ENCODE data around the gene EP400.

Gene EP400

GRCh38 chr12:132062481-132062880 lies 112.7 kb downstream of the EP400 start:
- TF ChIP-seq, protein P1, sequence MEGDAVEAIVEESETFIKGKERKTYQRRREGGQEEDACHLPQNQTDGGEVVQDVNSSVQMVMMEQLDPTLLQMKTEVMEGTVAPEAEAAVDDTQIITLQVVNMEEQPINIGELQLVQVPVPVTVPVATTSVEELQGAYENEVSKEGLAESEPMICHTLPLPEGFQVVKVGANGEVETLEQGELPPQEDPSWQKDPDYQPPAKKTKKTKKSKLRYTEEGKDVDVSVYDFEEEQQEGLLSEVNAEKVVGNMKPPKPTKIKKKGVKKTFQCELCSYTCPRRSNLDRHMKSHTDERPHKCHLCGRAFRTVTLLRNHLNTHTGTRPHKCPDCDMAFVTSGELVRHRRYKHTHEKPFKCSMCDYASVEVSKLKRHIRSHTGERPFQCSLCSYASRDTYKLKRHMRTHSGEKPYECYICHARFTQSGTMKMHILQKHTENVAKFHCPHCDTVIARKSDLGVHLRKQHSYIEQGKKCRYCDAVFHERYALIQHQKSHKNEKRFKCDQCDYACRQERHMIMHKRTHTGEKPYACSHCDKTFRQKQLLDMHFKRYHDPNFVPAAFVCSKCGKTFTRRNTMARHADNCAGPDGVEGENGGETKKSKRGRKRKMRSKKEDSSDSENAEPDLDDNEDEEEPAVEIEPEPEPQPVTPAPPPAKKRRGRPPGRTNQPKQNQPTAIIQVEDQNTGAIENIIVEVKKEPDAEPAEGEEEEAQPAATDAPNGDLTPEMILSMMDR (IDR thresholded peaks at IDR 0.05; ENCODE audit: unreplicated experiment in 3 of 3) = no peak
- H3K27ac Mint-ChIP-seq = no peak overlapping the region
- H3K4me3 Mint-ChIP-seq = no peak overlapping the region
- H3K36me3 Mint-ChIP-seq (ENCODE audit: low read depth) = peaks cover 57% of the 10 kb centered on the region
- H3K9me3 Mint-ChIP-seq = no peaks in the 10 kb centered on the region
- no peaks in the 10 kb centered on the region for H3K27me3 Mint-ChIP-seq (ENCODE audit: low read depth)
- no peaks in the 10 kb centered on the region for H3K4me1 Mint-ChIP-seq

DNA sequence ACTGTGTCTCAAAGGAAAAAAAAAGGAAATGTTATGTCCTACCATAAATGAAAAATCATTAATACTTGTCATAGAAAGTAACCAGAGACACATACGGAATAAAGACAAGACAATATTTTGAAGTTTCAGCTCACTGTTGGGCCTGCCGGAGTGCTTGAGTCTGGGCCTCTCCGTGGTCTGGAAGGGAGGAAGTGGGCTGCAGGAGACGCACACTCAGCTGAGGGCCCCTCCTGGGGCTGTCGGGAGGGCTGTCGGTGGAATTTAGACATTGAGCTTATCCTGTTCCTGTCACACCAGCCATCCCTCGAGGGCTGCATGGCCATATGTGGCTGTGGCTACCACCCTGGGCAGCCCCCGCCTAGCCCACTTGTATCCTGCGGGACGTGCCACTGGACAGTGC lies 113.7 kb downstream of the EP400 start:
- H3K4me1 Mint-ChIP-seq = no peaks in the 10 kb centered on the region
- H3K4me3 Mint-ChIP-seq = no peak overlapping the region
- TF ChIP-seq, protein P1 (IDR thresholded peaks at IDR 0.05; ENCODE audit: unreplicated experiment in 3 of 3) = no peak
- peaks cover 52% of the 10 kb centered on the region for H3K36me3 Mint-ChIP-seq (ENCODE audit: low read depth)
- H3K9me3 Mint-ChIP-seq = no peaks in the 10 kb centered on the region
- no peak overlapping the region for H3K27ac Mint-ChIP-seq
- H3K27me3 Mint-ChIP-seq (ENCODE audit: low read depth) = no peaks in the 10 kb centered on the region

DNA sequence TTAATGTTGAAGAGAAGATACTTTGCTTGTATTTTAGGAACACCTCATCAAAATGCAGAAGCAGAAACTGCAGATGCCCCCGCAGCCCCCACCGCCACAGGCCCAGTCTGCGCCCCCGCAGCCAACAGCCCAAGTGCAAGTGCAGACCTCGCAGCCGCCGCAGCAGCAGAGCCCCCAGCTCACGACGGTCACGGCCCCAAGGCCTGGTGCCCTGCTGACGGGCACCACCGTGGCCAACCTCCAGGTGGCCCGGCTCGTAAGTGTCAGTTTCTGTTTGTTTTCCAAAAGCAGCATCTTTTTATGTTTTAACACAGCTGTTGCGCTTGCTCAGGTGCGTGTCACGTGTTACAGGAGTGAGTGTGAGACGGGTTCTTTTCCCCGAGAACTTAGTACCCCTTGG lies 114.9 kb downstream of the EP400 start:
- no peaks in the 10 kb centered on the region for H3K27me3 Mint-ChIP-seq (ENCODE audit: low read depth)
- no peaks in the 10 kb centered on the region for H3K4me1 Mint-ChIP-seq
- H3K4me3 Mint-ChIP-seq = no peak overlapping the region
- H3K36me3 Mint-ChIP-seq (ENCODE audit: low read depth) = peaks cover 48% of the 10 kb centered on the region
- H3K27ac Mint-ChIP-seq = no peak overlapping the region
- TF ChIP-seq, protein P1 (IDR thresholded peaks at IDR 0.05; ENCODE audit: unreplicated experiment in 3 of 3) = no peak
- no peaks in the 10 kb centered on the region for H3K9me3 Mint-ChIP-seq

DNA sequence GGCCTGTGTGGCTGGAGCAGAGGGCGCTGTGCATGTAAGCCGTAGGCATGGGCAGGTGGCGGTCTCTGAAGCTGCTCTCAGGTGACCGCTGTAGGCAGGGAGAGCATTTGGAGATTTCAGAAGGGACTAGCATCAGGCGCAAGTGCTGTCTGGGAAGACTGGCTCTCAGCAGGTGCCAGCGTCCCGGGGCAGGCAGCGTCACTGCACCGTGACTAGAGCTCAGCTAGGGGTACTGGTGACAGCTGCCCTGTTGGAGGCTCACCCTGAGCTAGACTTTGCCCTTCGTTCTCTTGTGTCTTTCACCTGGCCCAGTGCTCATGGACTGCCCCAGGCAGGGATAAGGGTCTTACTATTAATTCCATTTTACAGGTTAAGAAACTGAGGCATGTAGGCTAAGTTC lies 115.5 kb downstream of the EP400 start:
- H3K4me1 Mint-ChIP-seq = peaks cover 3% of the 10 kb centered on the region
- TF ChIP-seq, protein P1 (IDR thresholded peaks at IDR 0.05; ENCODE audit: unreplicated experiment in 3 of 3) = no peak

DNA sequence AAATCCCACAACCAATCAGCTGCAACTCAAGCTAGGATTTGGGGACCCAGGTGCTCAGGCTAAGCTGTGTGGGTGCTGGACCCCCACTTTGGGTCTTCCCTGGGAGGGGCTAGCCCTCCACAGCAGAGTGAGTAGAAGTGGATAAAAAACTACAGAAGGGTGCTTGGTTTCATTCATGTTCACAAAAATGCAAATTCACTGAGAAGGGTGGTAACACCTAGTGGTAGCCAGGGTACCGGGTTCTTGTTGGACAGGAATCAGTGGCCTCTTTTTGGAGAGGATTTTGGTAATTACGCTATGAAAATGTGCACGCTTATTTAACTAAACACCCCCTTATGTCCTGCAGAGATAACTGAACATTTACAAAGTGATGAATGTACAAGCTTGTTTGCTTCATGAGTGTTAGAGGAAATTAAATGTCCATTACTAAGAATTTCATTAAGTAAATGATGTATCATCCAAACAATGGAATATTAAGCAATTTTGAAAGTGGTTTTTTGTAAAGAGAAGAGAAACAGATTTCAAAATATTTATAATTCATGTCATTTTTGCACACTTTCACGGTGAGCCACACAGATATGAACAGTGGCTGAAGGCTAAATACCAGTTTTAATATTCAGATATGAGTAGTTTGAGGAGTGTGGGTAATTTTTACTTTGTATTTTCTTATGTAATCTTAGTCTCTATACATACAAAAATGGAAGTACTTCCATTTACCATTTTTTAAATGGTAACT lies 116.0 kb downstream of the EP400 start:
- Mint-ChIP-seq H3K27me3 (ENCODE audit: low read depth) (no peaks in the 10 kb centered on the region), H3K4me3 (no peak overlapping the region), H3K4me1 (peaks cover 9% of the 10 kb centered on the region), H3K27ac (no peak overlapping the region), H3K9me3 (no peaks in the 10 kb centered on the region), H3K36me3 (ENCODE audit: low read depth) (peaks cover 41% of the 10 kb centered on the region)
- TF ChIP-seq, protein P1 (IDR thresholded peaks at IDR 0.05; ENCODE audit: unreplicated experiment in 3 of 3) = no peak

More for the DNA sequence above, 115.5 kb downstream of the EP400 start:
- no peak overlapping the region for H3K4me3 Mint-ChIP-seq
- H3K27me3 Mint-ChIP-seq (ENCODE audit: low read depth) = no peaks in the 10 kb centered on the region
- H3K27ac Mint-ChIP-seq = no peak overlapping the region
- peaks cover 43% of the 10 kb centered on the region for H3K36me3 Mint-ChIP-seq (ENCODE audit: low read depth)
- H3K9me3 Mint-ChIP-seq = no peaks in the 10 kb centered on the region

GRCh38 chr12:132066345-132066685 lies 116.6 kb downstream of the EP400 start:
- H3K4me1 Mint-ChIP-seq = peaks cover 12% of the 10 kb centered on the region
- no peaks in the 10 kb centered on the region for H3K9me3 Mint-ChIP-seq
- no peak overlapping the region for H3K4me3 Mint-ChIP-seq
- H3K36me3 Mint-ChIP-seq (ENCODE audit: low read depth) = peaks cover 41% of the 10 kb centered on the region
- TF ChIP-seq, protein P1 (IDR thresholded peaks at IDR 0.05; ENCODE audit: unreplicated experiment in 3 of 3) = no peak
- no peaks in the 10 kb centered on the region for H3K27me3 Mint-ChIP-seq (ENCODE audit: low read depth)
- H3K27ac Mint-ChIP-seq = no peak overlapping the region
